Coronary artery (tissue), 2 donors: Measurements from ENCODE around the gene RABGGTA.

ENCODE experiments used
- DNase-seq: peaks from one replicate; pipeline ENCODE4 v3.0.0-alpha.2; 2017; ENCODE audit warnings: low spot score
- H3K27ac ChIP-seq, 2 donors: fragments of 200-600 bp; sonication (generic); one replicate each; pipeline ENCODE4 v1.5.1; 2016 to 2019
- H3K4me3 ChIP-seq: fragments of 200-600 bp; sonication (generic); 2 replicates; pipeline ENCODE4 v1.5.1; 2016; ENCODE audit warnings: mild to moderate bottlenecking, moderate library complexity
- TF ChIP-seq, protein P1 (sequence below): fragments of 200-600 bp; sonication (generic); IDR thresholded peaks from one replicate; pipeline ENCODE4 v1.5.1; 2019; ENCODE audit warnings: antibody characterized with exemption

Gene RABGGTA

GRCh38 chr14:24260026-24260779 is 11.2 kb downstream of the RABGGTA start:
- TF ChIP-seq, protein P1, sequence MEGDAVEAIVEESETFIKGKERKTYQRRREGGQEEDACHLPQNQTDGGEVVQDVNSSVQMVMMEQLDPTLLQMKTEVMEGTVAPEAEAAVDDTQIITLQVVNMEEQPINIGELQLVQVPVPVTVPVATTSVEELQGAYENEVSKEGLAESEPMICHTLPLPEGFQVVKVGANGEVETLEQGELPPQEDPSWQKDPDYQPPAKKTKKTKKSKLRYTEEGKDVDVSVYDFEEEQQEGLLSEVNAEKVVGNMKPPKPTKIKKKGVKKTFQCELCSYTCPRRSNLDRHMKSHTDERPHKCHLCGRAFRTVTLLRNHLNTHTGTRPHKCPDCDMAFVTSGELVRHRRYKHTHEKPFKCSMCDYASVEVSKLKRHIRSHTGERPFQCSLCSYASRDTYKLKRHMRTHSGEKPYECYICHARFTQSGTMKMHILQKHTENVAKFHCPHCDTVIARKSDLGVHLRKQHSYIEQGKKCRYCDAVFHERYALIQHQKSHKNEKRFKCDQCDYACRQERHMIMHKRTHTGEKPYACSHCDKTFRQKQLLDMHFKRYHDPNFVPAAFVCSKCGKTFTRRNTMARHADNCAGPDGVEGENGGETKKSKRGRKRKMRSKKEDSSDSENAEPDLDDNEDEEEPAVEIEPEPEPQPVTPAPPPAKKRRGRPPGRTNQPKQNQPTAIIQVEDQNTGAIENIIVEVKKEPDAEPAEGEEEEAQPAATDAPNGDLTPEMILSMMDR = no peak
- H3K27ac ChIP-seq = peak overlapping the region in 1 of 2 donors; percentile 51
- DNase-seq = no peak

DNA sequence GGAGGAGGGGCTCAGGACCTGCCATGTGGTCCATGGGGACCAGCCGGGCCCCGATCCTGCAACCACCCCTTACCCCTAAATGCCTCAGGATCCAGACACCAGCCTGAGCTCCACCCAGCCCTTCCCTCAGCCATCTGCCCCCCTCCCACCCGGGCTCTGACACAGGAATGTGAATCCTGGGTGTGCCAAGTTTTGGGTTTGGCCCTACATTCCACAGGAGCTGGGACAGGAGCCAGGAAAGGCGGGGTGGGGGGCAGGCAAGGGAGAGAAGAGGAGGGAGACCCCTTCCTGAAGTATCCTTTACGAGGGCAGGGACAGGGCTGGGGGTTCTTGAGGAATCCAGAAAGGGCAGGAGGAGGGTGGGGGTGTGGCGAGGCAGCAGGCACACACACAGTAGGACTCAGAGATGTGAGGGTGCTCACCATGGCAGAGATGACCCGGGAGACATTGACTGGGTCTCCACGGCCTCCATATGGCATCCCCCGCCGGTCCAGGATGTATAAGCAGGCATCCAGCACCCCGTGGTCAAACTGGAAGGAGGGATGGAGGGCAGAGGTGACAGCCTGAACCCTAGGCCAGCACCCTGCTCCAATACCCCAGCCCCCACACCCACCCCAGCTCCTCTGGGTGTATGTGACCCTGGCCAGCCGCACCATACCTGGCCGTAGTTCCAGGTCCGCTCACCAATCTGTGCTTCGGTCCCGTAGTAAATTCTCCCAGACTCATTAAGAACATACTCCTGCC is 11.9 kb downstream of the RABGGTA start:
- H3K27ac ChIP-seq = peak overlapping the region in 1 of 2 donors; percentile 51
- DNase-seq = no peak
- no peak overlapping the region for H3K4me3 ChIP-seq

More at GRCh38 chr14:24260026-24260779, 11.2 kb downstream of the RABGGTA start:
- H3K4me3 ChIP-seq = no peak overlapping the region

GRCh38 chr14:24258548-24259265 is 12.7 kb downstream of the RABGGTA start:
- peak overlapping the region in 1 of 2 donors; percentile 51 for H3K27ac ChIP-seq
- DNase-seq = no peak

More for the DNA sequence above, 11.9 kb downstream of the RABGGTA start:
- TF ChIP-seq, protein P1 = no peak

GRCh38 chr14:24258119-24258518 is 13.3 kb downstream of the RABGGTA start:
- no peak overlapping the region for H3K4me3 ChIP-seq
- TF ChIP-seq, protein P1 = no peak
- H3K27ac ChIP-seq = no peak overlapping the region
- DNase-seq = no peak

More at GRCh38 chr14:24258548-24259265, 12.7 kb downstream of the RABGGTA start:
- H3K4me3 ChIP-seq = no peak overlapping the region
- TF ChIP-seq, protein P1 = no peak

DNA sequence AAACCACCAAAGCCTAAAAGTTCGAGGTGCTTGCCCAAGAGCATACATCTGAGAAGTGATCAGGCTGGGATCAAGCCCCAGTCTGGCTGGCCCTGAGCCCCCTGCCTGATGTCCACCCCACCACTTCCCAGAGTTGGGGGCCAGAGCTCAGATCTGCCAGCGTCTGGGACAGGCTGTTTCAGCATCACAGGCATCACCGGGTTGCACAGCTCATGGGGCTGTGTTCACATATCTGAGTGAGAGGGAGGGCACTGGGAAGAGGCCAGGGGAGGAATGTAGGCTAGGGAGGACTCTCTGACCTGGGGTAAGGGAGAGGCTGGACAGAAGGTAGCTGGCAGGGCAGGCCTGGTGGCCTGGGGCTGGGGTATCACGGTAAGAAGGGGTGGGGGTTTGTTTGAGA is 14.4 kb downstream of the RABGGTA start:
- Histone ChIP-seq H3K4me3 (no peak overlapping the region), H3K27ac (peak overlapping the region in 1 of 2 donors; percentile 28)
- DNase-seq = no peak
- TF ChIP-seq, protein P1 = no peak

- TF ChIP-seq, protein P1 = no peak
- no peak for DNase-seq
- H3K27ac ChIP-seq = no peak overlapping the region
- H3K4me3 ChIP-seq = no peak overlapping the region
Observed at GRCh38 chr14:24255931-24256711, 15.3 kb downstream of the RABGGTA start.
